GM18511 (cell line): ENCODE data around the gene PPP2R5B.

Experiments used
- ATAC-seq: cut with Tn5 transposase; IDR thresholded peaks from one replicate; pipeline ENCODE4 v1.9.1; 2021; ENCODE audit warnings: mild to moderate bottlenecking, moderate library complexity; ENCODE audit not compliant: unreplicated experiment

Gene PPP2R5B

DNA sequence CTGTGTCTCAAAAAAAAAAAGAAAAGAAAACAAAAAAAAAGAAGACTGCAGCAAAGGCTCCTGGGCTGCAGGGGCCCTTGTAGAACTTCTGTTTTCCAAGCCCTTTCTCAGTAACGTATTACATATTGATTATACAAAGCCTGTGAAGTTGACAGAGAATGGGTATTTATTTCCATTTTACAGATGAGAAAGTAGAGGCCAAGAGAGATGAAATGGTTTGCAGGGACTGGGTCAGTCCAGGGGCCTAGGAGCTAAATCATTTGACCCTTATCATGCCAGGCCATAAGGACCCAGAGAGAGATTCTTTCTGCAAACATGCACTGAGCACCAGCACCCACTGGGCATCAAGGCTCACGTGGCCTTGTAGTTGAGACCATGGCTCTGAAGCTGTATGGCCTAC lies 4.5 kb downstream of the PPP2R5B start:
- no peak for ATAC-seq

DNA sequence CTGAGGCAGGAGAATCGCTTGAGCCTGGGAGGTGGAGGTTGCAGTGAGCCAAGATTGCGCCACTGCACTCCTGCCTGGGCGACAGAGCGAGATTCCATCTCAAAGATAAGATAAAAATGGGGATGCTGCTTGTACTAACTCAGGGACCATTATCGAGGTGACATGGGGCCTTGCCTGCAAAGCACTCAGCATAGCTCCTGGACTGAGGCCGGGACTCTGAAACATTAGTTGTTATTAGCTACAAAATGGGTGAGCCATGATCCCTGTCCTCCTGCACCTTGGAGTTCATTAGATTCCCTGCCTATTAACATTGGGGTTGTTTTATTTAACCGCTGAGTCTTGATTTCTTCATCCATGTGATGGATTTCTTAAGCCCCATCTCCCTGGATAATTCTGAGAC lies 5.1 kb downstream of the PPP2R5B start:
- ATAC-seq: no peak

DNA sequence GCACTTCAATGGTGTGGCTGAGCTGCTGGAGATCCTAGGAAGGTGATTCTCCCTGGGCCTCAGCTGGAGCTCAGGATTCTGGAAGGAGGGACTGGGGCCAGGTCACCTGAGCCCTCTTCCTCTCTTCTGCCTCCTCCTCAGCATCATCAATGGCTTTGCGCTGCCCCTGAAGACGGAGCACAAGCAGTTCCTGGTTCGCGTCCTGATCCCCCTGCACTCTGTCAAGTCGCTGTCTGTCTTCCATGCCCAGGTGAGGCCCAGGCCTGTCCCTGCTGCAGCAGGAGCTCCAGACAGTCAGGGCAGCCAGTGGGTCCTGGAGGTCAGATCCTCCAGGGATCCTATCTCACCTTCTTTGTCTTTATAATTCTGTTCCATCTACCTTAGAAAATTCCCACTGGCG lies 5.9 kb downstream of the PPP2R5B start:
- ATAC-seq: no peak

DNA sequence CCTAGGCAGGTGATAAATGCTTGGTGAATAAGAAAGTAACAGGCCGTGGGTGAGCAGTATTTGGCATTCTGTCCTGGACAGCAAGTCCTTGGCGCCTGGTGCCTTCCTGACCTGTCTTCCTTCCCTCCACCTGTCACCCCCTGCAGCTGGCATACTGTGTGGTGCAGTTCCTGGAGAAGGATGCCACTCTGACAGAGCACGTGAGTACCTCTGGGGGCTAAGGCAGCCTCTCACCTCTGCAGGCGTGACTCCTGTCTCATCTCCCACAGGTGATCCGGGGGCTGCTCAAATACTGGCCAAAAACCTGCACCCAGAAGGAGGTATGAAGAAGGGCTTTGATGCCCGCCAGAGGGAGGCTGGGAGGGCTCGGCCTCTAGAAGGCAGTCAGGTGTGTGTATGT lies 6.8 kb downstream of the PPP2R5B start:
- no peak for ATAC-seq

DNA sequence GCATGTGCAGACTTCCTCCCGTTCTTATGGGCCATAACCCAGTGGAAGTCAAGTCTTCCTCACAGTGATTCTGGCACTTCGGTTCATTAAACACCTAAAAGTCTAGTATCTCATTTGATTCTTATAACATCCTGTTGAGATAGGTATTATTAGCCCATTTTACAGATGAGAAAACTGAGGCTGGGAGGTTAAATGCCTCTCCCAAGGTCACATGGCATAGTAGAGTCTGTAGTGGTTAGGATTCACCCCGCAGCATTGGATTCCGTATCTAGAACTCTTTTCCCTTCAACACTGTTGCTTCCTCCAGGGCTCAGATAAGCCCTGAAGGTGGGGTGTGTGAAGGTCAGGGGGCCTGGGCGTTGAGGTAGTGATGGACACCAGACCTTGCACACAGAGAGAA lies 7.8 kb downstream of the PPP2R5B start:
- ATAC-seq: no peak

DNA sequence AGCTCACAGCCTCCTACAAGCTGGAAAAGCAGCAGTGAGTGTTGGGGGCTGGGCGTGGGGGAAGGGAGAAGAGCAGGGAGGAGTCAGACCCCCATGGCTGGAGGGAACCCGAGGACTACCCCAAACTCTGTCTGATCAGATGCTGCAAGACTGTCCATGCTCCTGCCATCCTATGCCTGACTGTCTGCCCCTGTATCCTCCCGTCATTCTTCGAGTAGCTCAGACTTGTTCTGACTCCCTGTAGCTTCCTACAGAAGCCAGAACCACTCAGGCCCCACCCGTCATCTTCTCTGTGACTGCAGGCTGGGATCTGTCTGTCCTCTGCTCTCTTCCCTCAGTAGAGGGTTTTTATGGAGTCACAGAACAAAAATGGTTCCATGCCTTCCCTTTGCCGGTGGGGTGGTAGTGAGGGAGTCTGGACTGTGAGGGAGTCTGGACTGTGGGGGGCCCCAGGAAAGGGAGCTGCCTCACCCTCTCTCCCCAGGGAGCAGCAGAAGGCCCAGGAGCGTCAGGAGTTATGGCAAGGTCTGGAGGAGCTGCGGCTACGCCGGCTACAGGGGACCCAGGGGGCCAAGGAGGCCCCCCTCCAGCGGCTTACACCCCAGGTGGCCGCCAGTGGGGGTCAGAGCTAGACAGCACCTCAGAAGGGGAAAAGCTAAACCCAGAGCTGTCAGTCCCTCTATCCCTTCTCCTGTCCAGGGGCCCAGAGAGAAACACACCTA lies 8.9 kb downstream of the PPP2R5B start:
- no peak for ATAC-seq

DNA sequence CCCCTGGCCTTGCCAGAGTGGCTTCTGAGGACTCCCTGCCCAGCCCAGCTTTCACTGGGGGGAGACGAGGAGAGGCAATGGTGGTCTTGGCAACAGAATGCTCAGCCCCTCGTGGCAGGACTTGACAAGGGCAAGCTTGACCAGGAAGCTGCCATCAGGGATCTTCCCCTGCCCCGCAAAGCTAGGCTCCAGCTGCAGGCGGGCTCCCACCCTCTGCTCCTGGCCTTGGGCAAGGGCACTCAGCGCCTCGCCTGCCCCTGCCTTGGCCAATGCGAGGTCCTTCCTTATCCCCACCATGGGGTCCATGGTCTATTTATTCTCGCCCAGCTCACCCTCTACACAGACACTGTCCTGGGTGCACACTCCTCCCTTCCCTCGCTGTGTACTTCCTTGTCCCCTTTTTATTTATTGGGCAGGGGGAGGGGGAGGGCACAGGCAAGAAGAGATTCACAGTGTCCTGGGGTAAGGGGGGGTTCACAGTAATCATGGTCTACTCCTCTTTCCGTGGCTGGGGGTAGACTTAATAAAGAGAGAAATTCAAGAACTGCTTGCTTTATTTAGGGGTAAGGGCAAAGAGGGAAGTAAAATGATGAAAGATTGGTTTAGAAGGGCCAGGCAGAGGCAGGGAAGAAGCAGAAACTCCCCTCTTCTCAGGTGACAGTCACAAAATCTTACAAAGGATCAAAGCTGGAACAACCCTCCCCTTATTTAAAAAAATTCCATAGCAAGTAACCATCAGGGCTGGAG lies 9.6 kb downstream of the PPP2R5B start:
- no peak for ATAC-seq

DNA sequence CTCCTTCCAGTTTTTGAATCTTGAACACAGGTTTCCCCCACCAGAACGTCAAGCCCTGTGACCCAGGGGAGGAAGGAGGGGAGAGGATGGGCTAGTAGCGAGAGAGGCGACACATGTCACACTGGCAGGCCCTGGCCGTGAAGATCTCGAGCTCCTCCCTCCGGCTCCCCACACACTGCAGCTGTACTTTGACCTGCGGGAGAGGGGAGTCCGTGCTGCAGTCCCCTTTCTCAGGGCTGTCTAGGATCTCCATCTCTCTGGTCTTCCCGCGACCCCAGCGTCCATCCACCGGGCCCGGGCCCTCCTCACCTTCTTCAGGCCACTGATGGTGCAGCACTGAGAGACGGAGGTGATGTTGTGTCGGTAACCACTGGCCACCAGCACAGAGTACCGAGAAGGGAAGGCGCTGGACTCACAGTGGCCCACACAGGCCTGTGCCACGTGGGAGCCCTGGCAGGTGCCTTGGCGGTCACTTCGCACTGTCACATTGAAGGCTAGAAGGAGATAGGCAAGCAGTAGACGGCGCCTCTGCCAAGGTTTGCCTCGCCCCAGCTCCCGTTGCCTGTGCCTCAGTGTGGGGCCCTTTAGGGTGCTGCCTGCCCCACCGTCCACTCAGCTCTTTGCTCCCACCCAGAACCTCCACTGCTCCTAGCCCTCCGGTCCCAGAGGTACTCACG lies 10.3 kb downstream of the PPP2R5B start:
- no peak for ATAC-seq

DNA sequence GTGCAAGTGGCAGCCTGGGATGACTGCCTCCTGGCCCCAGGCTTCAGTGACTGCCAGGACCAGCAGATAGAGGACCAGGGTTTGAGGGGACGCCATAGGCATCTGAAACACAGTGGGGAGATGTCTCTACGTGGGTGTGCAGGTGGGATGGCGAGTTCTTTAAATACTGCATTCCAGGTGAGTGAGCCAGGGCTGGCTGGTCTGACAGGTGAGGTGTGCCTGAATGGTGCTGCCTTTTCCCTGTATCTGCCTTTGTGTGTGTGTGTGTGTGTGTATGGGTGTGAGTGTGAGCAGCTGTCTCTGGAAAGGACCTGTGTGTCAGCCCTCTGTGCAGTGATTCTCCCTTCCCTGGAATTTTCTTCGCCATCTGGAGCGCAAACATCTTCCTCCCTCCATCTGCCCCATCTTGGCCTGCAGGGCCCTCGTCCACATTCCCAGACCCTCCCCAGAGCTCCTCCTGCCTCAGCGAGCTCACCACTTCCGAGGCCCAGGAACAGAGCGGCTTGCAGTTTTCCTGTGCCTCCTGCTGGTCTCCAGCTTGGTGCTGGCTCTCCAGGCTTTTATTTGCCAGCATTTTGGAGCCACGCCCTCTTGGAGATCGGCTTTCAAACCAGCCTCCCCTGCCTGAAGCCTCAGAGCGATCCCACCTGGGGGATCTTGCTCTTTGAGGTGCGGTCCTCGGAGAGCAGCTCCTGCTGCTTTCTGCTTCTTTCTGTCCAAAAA lies 11.0 kb downstream of the PPP2R5B start, which contains the start of gene GPHA2:
Gene GPHA2 (minus strand): TSS at position 535 of the 723 bp plus-strand sequence. CDS start 433 bp downstream, at position 102.
- ATAC-seq: no peak

DNA sequence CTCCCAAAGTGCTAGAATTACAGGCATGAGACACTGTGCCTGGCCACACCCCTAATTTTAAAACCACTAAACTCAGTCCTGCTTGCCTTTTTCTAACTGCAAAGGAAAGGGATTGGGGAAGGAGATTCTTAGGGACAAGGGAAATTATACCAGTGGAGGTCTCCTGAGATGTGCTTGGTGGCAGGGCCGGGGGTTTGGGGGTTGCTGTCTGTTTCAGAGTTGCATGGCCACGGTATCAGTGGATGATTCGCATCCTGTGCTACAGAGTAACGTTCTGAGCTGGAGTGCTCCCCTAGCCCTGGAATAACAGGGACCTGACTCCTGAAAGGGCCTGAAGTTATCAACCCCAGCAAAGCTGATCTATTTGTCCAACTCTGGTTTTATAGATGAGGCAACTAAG lies 12.1 kb downstream of the PPP2R5B start:
- ATAC-seq: no peak

DNA sequence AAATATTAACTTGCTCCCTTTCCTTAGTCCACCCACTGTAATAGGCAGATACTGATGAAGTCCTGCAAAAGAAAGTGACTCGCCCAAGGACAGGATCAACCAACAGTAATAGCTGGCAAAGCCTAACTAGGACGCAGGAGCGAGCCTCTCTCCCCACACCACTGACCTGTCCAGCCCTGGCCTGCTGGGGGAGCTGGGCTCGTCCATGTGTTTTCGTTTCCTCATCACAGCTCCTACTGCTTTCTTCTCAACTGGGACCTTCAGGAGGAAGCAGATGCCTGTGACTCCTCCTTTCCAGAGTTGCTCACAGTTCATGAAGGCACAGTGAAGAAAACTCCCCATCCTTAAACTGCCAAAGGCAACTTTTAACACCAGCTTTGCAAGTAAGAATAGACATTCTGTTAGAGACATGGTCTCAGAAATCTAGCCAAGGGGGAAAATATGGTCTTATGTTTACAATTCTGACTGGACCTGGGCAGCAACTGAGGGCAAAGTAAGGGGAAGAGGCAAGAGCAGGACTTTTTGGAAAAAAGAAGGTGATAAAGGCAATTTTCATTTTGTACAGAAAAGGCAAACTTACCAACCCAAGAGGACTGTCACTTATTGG lies 22.8 kb downstream of the PPP2R5B start:
- ATAC-seq: no peak

DNA sequence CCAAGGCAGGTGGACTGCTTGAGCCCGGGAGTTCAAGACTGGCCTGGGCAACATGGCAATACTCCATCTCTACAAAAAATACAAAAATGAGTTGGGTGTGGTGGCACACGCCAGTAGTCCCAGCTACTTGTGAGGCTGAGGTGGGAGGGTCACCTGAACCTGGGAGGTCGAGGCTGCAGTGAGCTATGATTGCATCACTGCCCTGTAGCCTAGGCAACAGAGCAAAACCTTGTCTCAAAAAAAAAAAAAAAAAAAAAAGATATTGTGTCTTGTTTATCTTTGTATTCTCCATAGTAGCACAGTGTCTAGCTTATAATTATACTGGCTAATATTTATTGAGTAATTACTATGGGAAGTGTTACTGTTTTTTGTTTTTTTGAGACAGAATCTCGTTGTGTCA lies 27.0 kb downstream of the PPP2R5B start:
- ATAC-seq: no peak

DNA sequence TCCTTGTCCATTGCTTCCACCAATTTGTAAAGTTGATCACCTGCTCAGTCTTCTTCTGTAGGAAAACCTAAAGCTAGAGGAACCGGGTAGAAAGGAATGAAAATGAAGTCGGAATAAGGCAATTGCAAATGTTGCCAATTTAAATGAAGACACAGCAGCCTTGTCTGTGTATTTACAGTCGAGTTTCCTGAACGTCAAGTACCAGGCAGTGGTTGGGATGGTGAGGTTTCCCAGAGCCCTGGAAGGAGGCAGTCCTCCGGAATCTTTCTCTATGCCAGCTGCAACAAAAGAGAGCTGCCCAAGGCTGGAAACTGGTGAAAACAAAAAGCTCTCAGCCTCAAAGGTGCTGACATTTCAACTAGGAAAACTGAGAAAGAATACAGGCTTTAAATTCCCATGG lies 29.7 kb downstream of the PPP2R5B start:
- ATAC-seq: no peak

DNA sequence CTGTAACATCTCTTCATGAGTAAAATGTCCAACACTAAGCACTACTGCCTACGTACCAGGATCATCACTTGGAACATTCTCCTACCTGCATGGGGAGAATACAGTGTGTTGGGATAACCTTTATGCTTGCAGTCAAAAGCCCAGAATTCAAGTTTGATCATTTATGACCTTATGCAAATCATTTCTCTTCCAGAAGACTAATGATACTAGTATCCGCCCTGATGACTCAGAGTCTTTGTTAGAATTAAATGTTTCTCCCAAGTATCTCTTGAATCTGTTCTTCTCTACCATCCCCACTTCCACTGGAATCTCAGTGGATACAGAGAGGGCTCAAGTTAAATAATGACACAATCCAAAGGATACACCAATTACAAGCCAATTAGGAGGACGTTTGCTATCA lies 35.0 kb downstream of the PPP2R5B start:
- ATAC-seq: no peak

DNA sequence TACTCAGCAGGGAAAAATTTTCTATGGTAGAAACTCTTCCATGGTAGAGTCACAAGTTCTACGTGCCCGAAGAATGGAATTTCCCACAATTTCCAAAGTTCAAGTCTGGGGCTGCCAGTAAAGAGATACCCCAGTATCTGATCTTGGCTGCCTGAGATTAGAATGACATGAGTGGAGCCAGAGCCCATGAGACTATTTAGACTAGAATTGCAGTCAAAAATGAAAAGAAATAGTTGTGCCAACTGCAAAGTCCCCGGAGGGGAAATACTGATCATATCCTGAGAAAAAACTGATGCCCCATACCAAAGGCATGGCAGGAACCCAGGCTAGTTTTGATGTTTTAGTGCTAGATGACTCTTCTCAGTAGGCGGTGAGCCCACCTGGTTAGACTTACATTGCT lies 36.2 kb downstream of the PPP2R5B start:
- no peak for ATAC-seq

DNA sequence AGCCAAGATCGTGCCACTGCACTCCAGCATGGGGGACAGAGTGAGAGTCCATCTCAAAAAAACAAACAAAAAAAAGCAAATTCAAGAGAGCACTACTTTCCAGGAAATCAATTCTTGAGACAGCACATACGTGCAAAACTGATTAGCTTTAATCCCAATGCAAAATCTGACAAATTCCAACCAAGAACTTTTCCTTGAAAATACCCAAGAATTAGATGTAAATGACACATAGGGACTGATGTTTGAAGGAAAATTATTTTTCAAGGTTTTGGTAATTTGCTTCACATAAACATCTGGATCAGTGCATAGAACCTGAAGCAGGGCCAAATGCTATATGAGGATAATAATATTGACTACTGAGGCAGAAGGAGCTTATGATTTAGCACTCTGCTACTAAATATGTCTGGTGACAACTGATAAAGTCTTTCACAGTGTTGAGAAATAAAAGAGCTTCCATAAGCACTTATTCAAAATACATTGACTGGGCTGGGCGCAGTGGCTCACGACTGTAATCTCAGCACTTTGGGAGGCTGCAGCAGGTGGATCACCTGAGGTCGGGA lies 38.7 kb downstream of the PPP2R5B start:
- ATAC-seq: no peak

DNA sequence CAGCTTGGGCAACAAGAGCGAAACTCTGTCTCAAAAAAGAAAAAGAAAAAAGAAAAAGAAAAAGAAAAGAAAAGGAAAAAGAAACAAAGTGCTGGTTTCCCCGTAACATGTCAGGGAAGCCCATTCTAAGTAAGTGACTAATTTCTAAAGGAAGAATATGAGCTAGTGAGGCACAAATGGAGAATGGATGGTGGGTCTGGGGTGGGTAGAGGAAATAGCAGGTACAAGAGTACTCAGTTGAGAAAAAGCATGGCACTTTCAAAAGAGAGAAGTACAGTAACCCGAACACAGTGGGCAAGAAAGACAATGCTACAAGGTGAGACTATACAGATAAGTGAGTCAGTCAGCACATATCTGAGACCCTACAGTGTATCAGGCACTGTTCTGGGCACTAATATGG lies 42.9 kb downstream of the PPP2R5B start:
- no peak for ATAC-seq

DNA sequence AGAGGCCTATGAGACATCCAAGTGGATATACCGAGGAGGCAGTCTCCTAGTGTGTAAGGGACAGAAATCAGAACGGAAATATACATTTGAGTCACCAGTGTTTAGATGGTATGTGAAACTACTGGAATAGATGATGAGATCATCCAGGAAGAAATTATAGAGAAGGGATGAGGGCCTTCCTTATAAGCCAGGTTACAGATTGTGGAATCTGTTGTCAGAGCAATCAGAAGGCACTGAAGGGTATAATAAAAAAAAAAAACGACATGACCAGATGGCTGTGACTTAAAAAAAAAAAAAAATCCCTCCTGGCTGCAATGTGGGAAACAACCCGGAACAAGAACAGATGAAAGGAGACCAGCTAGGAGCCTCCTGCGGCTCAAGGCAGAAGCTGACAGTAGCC lies 44.7 kb downstream of the PPP2R5B start:
- ATAC-seq: no peak

DNA sequence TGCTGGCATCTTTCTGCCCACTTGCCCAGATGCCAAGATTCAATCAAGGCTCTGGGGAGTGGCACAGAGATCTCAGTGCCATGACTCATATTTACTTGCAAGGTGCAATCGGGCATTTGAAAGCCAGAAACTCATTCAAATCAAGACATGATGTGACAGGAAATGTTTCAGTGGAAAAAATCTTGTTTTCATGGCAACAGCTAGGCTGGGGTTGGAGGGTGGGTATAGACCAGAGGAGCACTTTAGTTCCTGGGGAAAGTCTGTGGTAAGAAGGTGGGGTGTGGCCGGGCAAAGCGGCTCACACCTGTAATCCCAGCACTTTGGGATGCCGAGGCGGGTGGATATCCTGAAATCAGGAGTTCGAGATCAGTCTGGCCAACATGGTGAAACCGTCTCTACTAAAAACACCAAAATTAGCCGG lies 46.3 kb downstream of the PPP2R5B start:
- ATAC-seq: no peak

DNA sequence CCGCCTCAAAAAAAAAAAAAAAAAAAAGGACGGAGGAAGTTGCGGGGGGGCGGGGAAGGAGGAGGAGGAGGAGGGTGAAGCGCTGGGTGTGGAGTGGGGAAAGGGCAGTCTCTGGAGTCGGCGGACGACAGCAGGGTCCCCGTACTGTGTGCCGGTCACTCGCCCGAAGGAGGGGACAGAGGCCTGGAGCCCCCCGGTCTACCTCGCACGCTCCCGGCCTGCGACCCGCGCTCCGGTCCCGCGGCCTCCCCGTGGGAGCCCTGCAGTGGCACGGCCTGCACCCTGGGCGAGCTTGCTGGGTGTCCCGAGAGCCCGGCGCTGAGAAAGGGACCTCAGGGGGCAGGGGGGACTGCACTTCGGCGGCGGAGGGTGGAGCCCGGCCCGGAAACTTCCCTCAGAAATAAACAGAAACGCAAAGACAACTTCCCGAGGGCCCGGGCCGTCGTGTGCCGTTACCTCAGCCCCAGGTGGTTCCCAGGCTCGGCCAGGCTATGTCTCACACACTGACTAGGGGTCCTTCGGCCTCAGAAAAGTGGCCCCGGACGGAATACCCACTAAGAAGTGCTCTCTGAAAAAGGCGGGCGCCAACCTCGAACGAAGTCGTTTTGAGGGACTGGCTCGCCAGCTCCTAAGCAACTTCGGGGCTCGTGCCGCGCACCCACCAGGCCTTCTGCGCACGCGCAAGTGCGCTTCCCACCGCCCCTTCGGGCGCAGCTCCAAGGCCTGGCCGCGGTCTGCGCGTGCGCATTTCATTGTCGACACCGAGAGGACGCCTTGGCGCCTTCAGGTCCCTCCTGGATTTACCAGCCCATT lies 47.1 kb downstream of the PPP2R5B start, which contains the start of gene MAJIN:
Gene MAJIN (minus strand): TSS at position 688 of the 813 bp plus-strand sequence. CDS start 12,703 bp downstream, outside the sequence.
- no peak for ATAC-seq
